Esophagus muscularis mucosa (tissue), 4 donors: Measurements from ENCODE around the gene PREP.

Experiments used
- EP300 ChIP-seq: sonication (generic); formaldehyde crosslinking; IDR thresholded peaks from one replicate; pipeline ENCODE4 v1.6.1; 2017; ENCODE audit warnings: antibody characterized with exemption
- POLR2A ChIP-seq: fragments of 450-650 bp; IDR thresholded peaks from one replicate; pipeline ENCODE4 v1.6.1; 2017; ENCODE audit warnings: antibody characterized with exemption, moderate library complexity, mild to moderate bottlenecking, low read depth
- TF ChIP-seq, protein P1 (sequence below), 3 experiments: fragments of 200-600 bp in 2 of 3; fragments of 450-650 bp in 1 of 3; sonication (generic) in 2 of 3; IDR thresholded peaks; one replicate each; pipeline ENCODE4 v1.5.1; 2017 to 2019; ENCODE audit warnings: antibody characterized with exemption in 3 of 3, mild to moderate bottlenecking in 2 of 3, moderate library complexity in 1 of 3

DNA sequence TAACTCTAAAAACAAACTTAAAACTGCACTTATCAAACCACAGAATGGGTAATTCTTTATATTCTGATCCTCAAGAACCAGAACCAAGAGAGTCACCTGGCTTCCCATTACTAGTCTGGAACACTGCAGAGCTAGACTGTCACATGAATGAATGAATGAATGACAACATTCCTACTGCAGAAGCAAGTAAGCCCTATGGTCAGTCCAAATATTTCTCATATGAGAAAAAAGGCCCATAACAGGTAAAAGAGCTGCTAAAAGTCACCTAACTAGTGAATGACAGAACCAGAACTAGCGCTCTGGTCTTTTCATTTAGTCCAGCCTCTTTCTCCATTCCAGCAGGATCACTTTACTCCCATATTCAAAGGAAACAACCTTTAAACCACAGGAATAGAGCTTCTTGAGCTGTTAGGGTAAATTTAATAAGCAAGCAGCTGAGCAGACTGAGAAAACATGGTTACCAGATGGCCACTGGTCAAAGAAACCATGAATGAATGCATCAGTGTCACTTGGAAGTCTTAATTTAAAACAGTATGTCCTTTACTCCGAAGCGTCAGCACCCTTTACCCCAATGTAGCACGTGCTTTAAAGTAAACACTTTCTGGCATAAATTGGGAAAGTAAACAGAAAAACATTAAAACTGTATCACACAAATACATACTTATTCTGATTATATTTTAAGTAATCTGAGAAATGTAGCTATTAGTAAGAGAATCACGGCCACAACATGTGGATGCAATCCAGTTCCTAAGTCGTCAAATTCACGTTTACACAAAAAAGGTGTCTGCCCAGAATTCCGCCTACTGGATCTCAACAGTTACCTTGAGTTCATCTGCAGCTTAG is 1.4 kb downstream of the PREP start:
- TF ChIP-seq, protein P1, sequence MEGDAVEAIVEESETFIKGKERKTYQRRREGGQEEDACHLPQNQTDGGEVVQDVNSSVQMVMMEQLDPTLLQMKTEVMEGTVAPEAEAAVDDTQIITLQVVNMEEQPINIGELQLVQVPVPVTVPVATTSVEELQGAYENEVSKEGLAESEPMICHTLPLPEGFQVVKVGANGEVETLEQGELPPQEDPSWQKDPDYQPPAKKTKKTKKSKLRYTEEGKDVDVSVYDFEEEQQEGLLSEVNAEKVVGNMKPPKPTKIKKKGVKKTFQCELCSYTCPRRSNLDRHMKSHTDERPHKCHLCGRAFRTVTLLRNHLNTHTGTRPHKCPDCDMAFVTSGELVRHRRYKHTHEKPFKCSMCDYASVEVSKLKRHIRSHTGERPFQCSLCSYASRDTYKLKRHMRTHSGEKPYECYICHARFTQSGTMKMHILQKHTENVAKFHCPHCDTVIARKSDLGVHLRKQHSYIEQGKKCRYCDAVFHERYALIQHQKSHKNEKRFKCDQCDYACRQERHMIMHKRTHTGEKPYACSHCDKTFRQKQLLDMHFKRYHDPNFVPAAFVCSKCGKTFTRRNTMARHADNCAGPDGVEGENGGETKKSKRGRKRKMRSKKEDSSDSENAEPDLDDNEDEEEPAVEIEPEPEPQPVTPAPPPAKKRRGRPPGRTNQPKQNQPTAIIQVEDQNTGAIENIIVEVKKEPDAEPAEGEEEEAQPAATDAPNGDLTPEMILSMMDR (IDR thresholded peaks at IDR 0.05): no peak
- TF ChIP-seq EP300 (no peak), POLR2A (no peak)
